ENCODE measurements around the gene SLC25A22.

The SLC25A22 gene

DNA sequence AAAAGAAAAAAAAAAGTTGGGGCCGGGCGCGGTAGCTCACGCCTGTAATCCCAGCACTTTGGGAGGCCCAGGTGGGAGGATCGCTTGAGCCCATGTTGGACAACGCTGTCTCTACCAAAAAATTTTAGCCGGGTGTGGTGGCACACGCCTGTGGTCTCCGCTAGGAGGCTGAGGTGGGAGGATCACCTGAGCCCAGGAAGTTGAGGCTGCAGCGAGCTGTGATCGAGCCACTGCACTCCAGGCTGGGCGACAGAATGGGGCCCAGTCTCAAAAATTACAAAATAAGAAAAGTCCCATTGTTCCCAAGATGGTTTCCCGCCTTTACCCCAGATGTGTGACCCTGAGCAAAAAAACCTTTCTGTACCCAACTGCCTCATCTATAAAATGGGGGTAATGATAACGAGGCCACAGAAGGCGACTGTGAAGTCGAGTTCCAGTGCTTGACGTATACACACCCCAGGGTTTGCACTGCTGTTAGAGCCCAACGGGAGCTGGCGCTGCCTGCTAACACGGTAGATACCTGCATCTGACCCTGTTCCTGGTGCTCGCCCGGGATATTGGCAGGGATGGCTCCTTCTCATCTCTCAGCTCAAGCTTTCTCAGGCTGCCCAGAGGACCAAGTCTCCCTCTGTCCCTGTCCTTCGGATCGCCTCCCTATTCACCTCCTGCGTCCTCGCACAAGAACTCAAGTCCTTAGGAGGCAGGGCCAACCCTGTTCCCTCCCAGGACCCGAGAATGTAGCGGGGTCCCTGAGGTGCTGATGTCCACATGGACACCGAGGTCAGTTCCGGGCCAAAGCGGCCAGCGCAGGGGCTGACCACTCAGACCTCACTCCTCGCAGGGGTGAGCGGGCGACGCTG, 10.6 kb upstream of the SLC25A22 start:
- no peak for TF ChIP-seq CTCF (IDR thresholded peaks at IDR 0.05; ENCODE audit: low read depth, low read length)
- no peak for TF ChIP-seq EZH2phosphoT487 (IDR thresholded peaks at IDR 0.05; ENCODE audit: low read depth)
- Histone ChIP-seq H3K79me2 (ENCODE audit: low read length) (peaks cover 53% of the 10 kb centered on the region), H2AFZ (ENCODE audit: low read depth, low read length) (no peak overlapping the region), H3K4me2 (ENCODE audit: low read length) (peak overlapping the region; percentile 98), H4K20me1 (ENCODE audit: insufficient read depth, low read length) (peaks cover 25% of the 10 kb centered on the region), H3K4me3 (ENCODE audit: low read length) (peak overlapping the region; percentile 94), H3K9me3 (ENCODE audit: insufficient read depth, low read length) (no peaks in the 10 kb centered on the region), H3K27ac (ENCODE audit: low read length) (peak overlapping the region; percentile 87), H3K4me1 (ENCODE audit: low read length) (peaks cover 32% of the 10 kb centered on the region), H3K9ac (ENCODE audit: low read length) (peak overlapping the region; percentile 94), H3K36me3 (replicated peaks; ENCODE audit: low read depth, low read length) (peaks cover 36% of the 10 kb centered on the region), H3K27me3 (ENCODE audit: low read depth, low read length) (no peaks in the 10 kb centered on the region)

- Histone ChIP-seq H3K27me3 (ENCODE audit: low read depth, low read length) (no peaks in the 10 kb centered on the region), H3K36me3 (replicated peaks; ENCODE audit: low read depth, low read length) (no peaks in the 10 kb centered on the region), H2AFZ (ENCODE audit: low read depth, low read length) (no peak overlapping the region), H3K27ac (ENCODE audit: low read length) (peak overlapping the region; percentile 12; the same call in 1 of the 2 replicates), H3K4me1 (ENCODE audit: low read length) (peaks cover 18% of the 10 kb centered on the region; the same call in 1 of the 2 replicates), H3K79me2 (ENCODE audit: low read length) (peaks cover 17% of the 10 kb centered on the region), H4K20me1 (ENCODE audit: insufficient read depth, low read length) (no peaks in the 10 kb centered on the region), H3K9me3 (ENCODE audit: insufficient read depth, low read length) (no peaks in the 10 kb centered on the region), H3K4me3 (ENCODE audit: low read length) (peak overlapping the region; percentile 85), H3K4me2 (ENCODE audit: low read length) (peak overlapping the region; percentile 90), H3K9ac (ENCODE audit: low read length) (peak overlapping the region; percentile 77)
- no peak for TF ChIP-seq EZH2phosphoT487 (IDR thresholded peaks at IDR 0.05; ENCODE audit: low read depth)
- TF ChIP-seq CTCF (IDR thresholded peaks at IDR 0.05; ENCODE audit: low read depth, low read length), result no peak
Observed at GRCh38 chr11:804599-804964, 6.5 kb upstream of the SLC25A22 start.

DNA sequence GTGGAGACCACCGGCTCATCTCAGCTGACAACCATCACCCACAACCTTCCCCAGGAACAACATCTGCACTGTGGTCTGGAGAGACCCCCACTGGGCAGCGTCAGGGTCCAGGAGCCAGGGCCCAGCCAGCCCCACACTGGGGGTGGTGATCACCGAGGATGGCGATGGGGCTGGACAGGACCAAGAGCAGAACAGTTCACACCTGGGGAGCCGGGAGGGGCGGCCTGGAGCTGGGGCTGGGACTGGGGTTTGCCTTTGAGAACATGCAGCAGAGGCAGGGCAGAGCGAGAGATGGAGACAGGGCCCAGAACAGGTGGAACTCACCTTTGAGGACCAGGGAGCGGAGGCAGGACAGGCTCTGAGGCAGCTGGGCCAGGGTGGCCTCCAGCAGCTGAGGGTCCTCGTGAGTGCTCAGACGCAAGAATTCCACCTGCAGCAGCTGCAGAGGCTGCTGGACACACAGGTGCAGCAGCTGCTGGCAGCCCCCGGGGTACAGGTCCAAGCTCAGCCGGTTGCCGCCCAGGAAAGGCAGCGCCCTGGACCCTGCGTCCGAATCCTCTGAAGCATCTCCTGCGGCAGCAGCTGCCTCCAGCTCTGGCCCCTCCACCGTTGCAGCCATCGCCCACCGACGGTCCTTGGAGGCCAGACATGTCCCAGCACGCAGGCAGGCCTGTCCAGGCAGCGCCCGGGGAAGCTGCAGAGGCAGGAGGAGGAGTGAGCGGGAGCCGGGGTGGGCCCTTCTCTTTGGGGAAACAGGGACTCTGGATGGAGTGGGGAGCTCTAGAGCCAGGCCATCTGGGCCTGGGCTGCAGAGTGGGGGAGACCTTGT, 5.9 kb upstream of the SLC25A22 start:
- Histone ChIP-seq H3K36me3 (replicated peaks; ENCODE audit: low read depth, low read length) (no peaks in the 10 kb centered on the region), H3K4me1 (ENCODE audit: low read length) (peaks cover 18% of the 10 kb centered on the region; the same call in 1 of the 2 replicates), H3K9ac (ENCODE audit: low read length) (peak overlapping the region; percentile 77), H3K79me2 (ENCODE audit: low read length) (peaks cover 14% of the 10 kb centered on the region), H2AFZ (ENCODE audit: low read depth, low read length) (no peak overlapping the region), H3K4me3 (ENCODE audit: low read length) (peak overlapping the region; percentile 85), H3K4me2 (ENCODE audit: low read length) (peak overlapping the region; percentile 90), H4K20me1 (ENCODE audit: insufficient read depth, low read length) (no peaks in the 10 kb centered on the region), H3K27me3 (ENCODE audit: low read depth, low read length) (no peaks in the 10 kb centered on the region), H3K27ac (ENCODE audit: low read length) (no peak overlapping the region), H3K9me3 (ENCODE audit: insufficient read depth, low read length) (no peaks in the 10 kb centered on the region)
- TF ChIP-seq EZH2phosphoT487 (IDR thresholded peaks at IDR 0.05; ENCODE audit: low read depth) (no peak), CTCF (IDR thresholded peaks at IDR 0.05; ENCODE audit: low read depth, low read length) (no peak)

- H3K4me2 ChIP-seq (ENCODE audit: low read length), result peak overlapping the region; percentile 90; the same call in 1 of the 2 replicates
- no peaks in the 10 kb centered on the region for H3K9me3 ChIP-seq (ENCODE audit: insufficient read depth, low read length)
- no peak overlapping the region for H3K27ac ChIP-seq (ENCODE audit: low read length)
- H3K9ac ChIP-seq (ENCODE audit: low read length), result no peak overlapping the region
- H3K4me3 ChIP-seq (ENCODE audit: low read length), result no peak overlapping the region
- H2AFZ ChIP-seq (ENCODE audit: low read depth, low read length), result no peak overlapping the region
- no peaks in the 10 kb centered on the region for H3K36me3 ChIP-seq (replicated peaks; ENCODE audit: low read depth, low read length)
- peaks cover 16% of the 10 kb centered on the region; the same call in 1 of the 2 replicates for H3K4me1 ChIP-seq (ENCODE audit: low read length)
- TF ChIP-seq EZH2phosphoT487 (IDR thresholded peaks at IDR 0.05; ENCODE audit: low read depth) (no peak), CTCF (IDR thresholded peaks at IDR 0.05; ENCODE audit: low read depth, low read length) (no peak)
- no peaks in the 10 kb centered on the region for H4K20me1 ChIP-seq (ENCODE audit: insufficient read depth, low read length)
- peaks cover 8% of the 10 kb centered on the region for H3K79me2 ChIP-seq (ENCODE audit: low read length)
- H3K27me3 ChIP-seq (ENCODE audit: low read depth, low read length), result no peaks in the 10 kb centered on the region
Observed at GRCh38 chr11:803467-803742, 5.3 kb upstream of the SLC25A22 start.

All from OCI-LY3 (cell line).